Activated T-cell treated with anti-CD3 and anti-CD28 coated beads for 4 hours (primary cell): ENCODE measurements around the gene GALNT2.

Source experiments
- DNase-seq: peaks from one replicate; pipeline ENCODE4 v3.0.0-alpha.2; 2020

The GALNT2 gene

GRCh38 chr1:230195199-230195598 lies 128.2 kb downstream of the GALNT2 start:
- DNase-seq, result no peak

- DNase-seq, result no peak
Measured at GRCh38 chr1:230196077-230196476, 129.0 kb downstream of the GALNT2 start.

- DNase-seq, result no peak
Measured at GRCh38 chr1:230197644-230198567, 130.9 kb downstream of the GALNT2 start.

GRCh38 chr1:230199034-230199433 lies 132.0 kb downstream of the GALNT2 start:
- DNase-seq, result no peak

GRCh38 chr1:230199554-230199953 lies 132.5 kb downstream of the GALNT2 start:
- DNase-seq, result no peak

GRCh38 chr1:230200276-230200675 lies 133.2 kb downstream of the GALNT2 start:
- DNase-seq, result no peak

- no peak for DNase-seq
Measured at GRCh38 chr1:230201445-230201844, 134.4 kb downstream of the GALNT2 start.

- DNase-seq, result no peak
Measured at GRCh38 chr1:230204842-230205241, 137.8 kb downstream of the GALNT2 start.

- no peak for DNase-seq
Measured at GRCh38 chr1:230205719-230206198, 138.7 kb downstream of the GALNT2 start.

- no peak for DNase-seq
Measured at GRCh38 chr1:230206207-230206606, 139.2 kb downstream of the GALNT2 start.

- no peak for DNase-seq
Measured at GRCh38 chr1:230206976-230207375, 139.9 kb downstream of the GALNT2 start.

GRCh38 chr1:230207598-230207997 lies 140.6 kb downstream of the GALNT2 start:
- no peak for DNase-seq

- peak; percentile 23 for DNase-seq
Measured at GRCh38 chr1:230208619-230209261, 141.7 kb downstream of the GALNT2 start.

GRCh38 chr1:230210326-230210980 lies 143.4 kb downstream of the GALNT2 start:
- no peak for DNase-seq

GRCh38 chr1:230210981-230211336 lies 143.9 kb downstream of the GALNT2 start:
- DNase-seq, result no peak

GRCh38 chr1:230211436-230212145 lies 144.6 kb downstream of the GALNT2 start:
- no peak for DNase-seq

- no peak for DNase-seq
Measured at GRCh38 chr1:230212405-230212936, 145.4 kb downstream of the GALNT2 start.

- no peak for DNase-seq
Measured at GRCh38 chr1:230215031-230215430, 148.0 kb downstream of the GALNT2 start.

- no peak for DNase-seq
Measured at GRCh38 chr1:230215529-230215928, 148.5 kb downstream of the GALNT2 start.

GRCh38 chr1:230216896-230217295 lies 149.9 kb downstream of the GALNT2 start:
- no peak for DNase-seq

- no peak for DNase-seq
Measured at GRCh38 chr1:230218667-230219066, 151.6 kb downstream of the GALNT2 start.

- no peak for DNase-seq
Measured at GRCh38 chr1:230219174-230220067, 152.4 kb downstream of the GALNT2 start.
